ENCODE results near the gene PDE6C.

The PDE6C gene

GRCh38 chr10:93594518-93594917 lies 17.8 kb upstream of the PDE6C start:
- DNase-seq (ENCODE audit: low spot score) = no peak

- DNase-seq (ENCODE audit: low spot score) = no peak
Observed at GRCh38 chr10:93595378-93596161, 16.8 kb upstream of the PDE6C start.

DNA sequence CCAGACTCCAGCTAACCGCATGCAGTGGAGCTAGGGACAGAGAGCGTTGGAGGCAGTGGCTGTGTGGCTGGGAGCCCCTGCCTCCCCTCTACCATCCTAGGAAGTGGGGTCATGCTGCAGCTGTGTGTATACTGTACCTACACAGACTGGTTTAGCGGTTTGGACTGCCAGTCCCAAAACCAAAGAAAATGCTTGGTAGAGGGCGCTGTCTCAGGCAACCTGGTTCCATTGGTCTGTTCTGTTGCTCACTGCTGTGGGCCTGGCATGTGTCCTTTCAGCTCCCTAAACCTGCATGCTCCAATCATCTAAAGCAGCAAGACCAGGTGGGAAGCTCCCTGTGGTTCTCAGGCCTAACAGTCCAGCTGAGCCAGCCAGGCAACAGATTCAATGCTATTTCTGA lies 15.8 kb upstream of the PDE6C start:
- no peak for DNase-seq (ENCODE audit: low spot score)

- no peak for DNase-seq (ENCODE audit: low spot score)
Observed at GRCh38 chr10:93597075-93597599, 15.2 kb upstream of the PDE6C start.

GRCh38 chr10:93598157-93598556 lies 14.2 kb upstream of the PDE6C start:
- no peak for DNase-seq (ENCODE audit: low spot score)

DNA sequence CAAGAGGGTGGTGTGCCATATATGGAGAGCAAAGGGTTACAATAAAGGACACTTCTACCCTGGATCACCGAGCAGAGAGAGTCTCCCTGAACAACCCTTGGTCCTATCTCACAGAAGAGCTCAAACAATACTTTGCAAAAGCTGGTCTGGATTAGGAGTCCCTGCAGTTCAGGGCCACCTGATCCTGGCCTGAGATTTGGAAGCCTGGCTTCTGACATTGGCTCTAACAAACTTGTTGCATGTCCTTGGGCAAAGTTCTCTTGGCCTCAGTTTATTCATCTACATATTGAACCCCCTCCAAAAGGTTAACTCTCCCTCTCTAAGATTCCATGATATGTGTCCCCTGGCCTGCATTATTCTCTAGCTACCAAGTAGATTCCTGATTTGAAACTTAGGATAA lies 13.0 kb upstream of the PDE6C start:
- DNase-seq (ENCODE audit: low spot score) = no peak

DNA sequence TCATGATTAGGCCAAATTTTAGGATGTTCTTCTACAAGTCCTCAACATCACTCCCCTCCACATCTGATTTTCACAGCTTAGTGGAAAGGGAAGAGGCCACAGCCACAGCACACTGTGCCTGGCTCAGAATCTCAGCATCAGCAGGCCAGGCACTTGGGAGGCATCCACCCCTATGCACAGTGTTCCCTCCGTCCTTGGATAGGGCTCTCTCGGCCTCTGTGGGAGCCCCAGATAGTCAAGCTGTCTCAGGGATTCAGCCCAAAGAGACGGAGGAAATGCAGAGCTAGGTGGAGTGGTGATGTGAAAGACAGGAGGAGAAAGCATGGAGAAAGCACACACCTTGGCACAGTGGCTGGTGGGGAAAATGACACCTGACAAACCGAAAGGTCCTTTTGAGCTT lies 12.6 kb upstream of the PDE6C start:
- DNase-seq (ENCODE audit: low spot score) = no peak

DNA sequence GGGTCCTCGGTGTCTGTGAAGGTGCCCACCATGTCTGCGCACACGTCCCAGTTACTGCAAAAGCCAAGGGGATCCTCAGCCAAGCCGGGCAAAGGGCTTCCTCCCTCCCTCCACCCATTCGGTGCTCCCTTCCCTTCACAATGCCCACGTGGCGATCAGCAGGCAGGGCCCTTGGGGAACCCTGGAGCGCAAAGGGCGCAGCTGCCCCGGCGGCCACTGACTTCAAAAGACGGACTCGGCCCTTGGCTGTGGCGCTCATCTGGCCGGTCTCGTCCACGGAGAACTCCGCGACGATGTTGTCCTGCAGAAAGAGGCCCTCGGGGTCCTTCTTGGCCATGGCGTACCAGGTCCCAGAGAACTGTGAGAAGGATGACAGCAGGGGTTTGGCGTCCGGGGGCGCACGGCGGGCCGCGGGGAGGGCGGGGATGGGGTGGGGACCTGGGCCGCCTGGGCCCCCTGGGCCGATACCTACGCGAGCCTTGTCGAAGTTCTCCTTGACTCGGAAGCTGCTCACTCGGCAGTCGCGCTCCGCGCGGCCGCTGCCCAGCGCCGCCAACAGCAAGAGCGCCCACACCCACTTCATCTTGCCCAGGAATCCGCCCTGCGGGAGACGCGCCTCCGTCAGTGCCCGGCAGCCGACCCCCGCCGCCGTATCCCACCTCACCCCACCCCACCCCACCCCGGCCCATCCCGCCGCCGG lies 11.7 kb upstream of the PDE6C start:
- peak; percentile 36 for DNase-seq (ENCODE audit: low spot score)

- peak; percentile 80 for DNase-seq (ENCODE audit: low spot score)
Observed at GRCh38 chr10:93601146-93601773, 11.1 kb upstream of the PDE6C start, which contains the start of gene RBP4. TSS of gene RBP4 (minus strand) at chr10:93601235. CDS start at chr10:93601028, 207 bp downstream.

DNA sequence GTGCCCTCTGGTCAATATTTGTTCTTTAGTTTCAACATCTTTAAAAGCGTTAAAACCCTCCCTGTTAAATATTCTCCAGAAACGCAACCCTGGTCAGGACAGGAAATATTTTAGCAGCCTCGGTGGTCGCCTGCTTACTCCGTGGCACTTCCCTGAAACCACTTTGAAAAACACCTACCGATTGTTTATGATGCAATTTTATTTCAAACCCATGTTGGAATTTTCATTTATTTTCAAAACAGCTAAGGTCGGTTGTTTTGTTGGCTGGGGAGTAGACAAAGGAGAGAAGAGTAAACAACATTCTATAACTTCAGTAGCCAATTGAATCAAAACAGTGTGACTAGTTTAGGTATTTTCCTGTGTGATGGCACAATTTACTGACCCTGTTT lies 10.6 kb upstream of the PDE6C start:
- DNase-seq (ENCODE audit: low spot score) = no peak

DNA sequence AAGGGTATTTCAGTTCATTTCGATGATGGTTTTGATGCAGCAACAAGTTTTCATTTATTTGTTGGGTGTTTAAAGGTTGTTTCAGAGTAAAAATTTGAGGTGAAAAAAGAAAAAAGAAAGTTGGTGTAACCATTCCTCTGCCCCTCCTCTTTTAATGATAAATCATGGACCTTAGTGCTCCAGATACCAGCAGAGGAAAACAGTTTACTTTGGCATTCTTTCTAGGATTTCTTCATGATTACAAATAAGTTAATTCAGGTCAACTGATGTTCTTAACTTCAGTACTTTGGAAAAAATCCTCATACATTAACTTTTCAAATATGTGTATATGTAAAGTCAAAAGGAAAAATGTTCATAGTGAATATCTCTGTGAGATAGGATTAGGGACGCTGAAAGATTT lies 9.3 kb upstream of the PDE6C start:
- no peak for DNase-seq (ENCODE audit: low spot score)

DNA sequence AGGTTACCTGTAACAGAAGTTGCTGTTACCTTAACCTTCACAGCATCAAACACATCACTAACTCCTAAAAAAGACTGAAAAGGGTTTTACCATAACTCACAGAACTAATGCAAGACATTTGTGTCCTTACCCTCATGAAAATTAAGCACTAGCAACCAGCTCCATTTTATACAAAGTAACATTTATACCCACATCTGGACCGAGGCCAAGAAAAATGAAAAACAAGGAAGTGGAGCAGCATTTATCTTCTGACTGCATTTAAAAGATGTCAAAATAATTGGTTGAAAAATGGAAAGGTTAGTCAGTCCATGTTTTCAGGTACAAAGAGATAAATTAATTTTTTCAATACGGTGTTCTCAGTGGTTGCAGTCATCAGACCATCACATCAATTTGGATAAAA lies 8.2 kb upstream of the PDE6C start:
- no peak for DNase-seq (ENCODE audit: low spot score)

GRCh38 chr10:93608421-93608820 lies 3.9 kb upstream of the PDE6C start:
- no peak for DNase-seq (ENCODE audit: low spot score)

DNA sequence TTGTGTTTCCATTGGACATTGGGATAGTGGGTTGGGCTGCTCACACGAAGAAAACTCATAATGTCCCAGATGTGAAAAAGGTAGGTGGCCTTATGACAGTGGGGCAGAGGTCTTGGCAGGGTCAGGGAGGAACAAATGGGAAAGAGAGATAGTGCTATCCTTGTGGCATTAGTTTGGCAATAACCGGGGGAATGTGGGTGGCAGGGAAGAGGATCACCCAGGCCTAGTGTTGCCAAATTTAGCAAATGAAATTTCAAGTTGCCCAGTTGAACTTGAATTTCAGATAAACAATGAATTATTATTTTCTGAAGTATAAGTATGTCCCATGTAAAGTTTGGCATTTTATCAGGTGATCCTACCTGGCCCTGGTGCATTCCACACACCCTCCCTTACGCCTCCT lies 789 bp downstream of the PDE6C start:
- DNase-seq (ENCODE audit: low spot score) = no peak

DNA sequence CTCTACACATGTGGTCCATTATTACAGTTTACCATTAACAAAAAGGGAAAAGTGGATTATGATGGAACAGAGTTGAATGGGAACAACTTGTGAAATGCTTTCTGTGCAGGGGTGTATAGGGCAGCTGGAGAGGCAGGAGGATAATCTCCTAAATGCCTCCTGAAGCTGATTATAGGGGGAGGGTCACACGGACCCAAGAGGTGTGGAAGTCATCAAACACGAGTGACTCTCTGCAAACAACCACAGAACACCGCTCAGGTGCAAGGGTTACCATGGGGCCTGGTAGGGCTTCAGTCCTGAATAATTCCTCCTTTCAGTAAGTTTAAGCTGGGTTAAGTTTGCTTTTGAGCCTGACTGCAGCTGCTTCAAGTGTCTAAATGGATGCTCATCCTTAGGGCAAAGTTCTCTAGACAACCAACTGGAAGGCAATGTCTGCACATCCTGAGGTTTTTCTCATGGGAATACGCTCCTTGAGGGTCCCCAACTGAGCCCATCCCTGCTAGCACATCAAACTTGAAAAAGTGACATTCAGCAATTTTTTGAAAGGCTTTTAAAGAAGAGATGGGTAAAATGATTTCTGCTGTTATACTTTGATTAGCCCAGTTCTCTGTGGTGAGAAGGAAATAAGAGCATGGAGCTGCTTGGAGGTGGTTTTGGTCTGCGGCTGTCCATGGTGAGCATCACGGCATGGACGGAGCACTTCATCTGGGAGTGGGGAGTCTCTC lies 1.9 kb downstream of the PDE6C start:
- no peak for DNase-seq (ENCODE audit: low spot score)

GRCh38 chr10:93615576-93616235 lies 3.4 kb downstream of the PDE6C start:
- DNase-seq (ENCODE audit: low spot score) = no peak

DNA sequence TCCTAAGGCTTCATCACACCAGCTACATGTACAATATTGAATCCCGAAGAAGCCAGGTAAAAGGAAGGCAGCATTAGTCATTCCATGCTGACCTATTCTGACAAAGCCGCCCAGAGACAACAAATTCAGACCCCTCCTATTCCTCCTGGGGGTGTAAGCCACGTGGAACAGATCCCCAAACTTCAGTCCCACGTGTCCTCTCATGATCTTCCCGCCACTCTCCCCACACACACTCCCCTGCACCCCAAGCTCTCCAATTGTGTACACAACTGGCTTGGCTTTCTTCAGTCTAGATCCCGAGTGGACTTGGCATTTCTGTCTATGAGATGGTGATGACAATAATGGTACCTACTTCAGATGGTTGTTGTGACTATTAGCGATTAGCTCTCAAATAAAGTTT lies 8.6 kb downstream of the PDE6C start:
- DNase-seq (ENCODE audit: low spot score) = no peak

GRCh38 chr10:93622942-93623341 lies 10.6 kb downstream of the PDE6C start:
- no peak for DNase-seq (ENCODE audit: low spot score)

DNA sequence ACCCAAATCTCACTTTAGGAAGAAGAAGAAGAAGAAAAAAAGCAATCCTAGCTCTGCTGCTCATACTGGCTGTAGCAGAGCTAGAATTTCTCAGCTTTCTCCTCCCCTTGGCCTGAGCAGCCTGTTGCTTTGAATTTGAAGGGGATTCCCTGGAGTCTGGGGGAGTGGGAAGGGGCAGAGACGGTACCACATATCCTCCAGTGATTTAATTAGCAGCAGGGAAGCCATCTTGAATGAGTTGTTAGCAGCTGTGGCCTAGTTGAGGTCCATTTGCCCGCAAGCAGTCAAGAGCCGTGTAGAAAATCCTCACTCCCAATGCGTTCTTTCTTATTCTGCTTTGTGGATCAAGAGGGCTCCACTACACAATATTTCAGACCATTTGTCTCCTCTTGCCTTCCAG lies 16.5 kb downstream of the PDE6C start:
- DNase-seq (ENCODE audit: low spot score) = no peak

GRCh38 chr10:93629647-93630305 lies 17.4 kb downstream of the PDE6C start:
- no peak for DNase-seq (ENCODE audit: low spot score)

Measured in HuH-7 (cell line).